NCI-H2107 (cell line): ENCODE measurements around the gene PPT2.
"Not testable (repeated sequence)": the region's sequence is repeated elsewhere in the genome, so short reads cannot be mapped to it uniquely, and the experiment has no call there.

Source experiments
- DNase-seq: peaks from one replicate; lab custom pipeline; 2025; lab: John Stamatoyannopoulos, UW

The PPT2 gene

GRCh38 chr6:32127717-32128592 lies 26.0 kb upstream of the PPT2 start, which contains the start of gene ATF6B:
Gene ATF6B (minus strand): TSS chr6:32128246. CDS start chr6:32128207, 39 bp downstream.
- peak; percentile 80 for DNase-seq

- DNase-seq, result no peak
Measured at GRCh38 chr6:32128751-32129296, 25.1 kb upstream of the PPT2 start.

GRCh38 chr6:32129297-32130088 lies 24.4 kb upstream of the PPT2 start:
- DNase-seq, result no peak

GRCh38 chr6:32131439-32131948 lies 22.4 kb upstream of the PPT2 start:
- DNase-seq, result no peak

- DNase-seq, result no peak
Measured at GRCh38 chr6:32132110-32132509, 21.8 kb upstream of the PPT2 start.

- DNase-seq, result no peak
Measured at GRCh38 chr6:32133786-32134185, 20.2 kb upstream of the PPT2 start.

GRCh38 chr6:32137454-32137853 lies 16.5 kb upstream of the PPT2 start:
- no peak for DNase-seq

- no peak for DNase-seq
Measured at GRCh38 chr6:32139590-32139989, 14.4 kb upstream of the PPT2 start.

- DNase-seq, result no peak
Measured at GRCh38 chr6:32140420-32141046, 13.4 kb upstream of the PPT2 start.

- not testable (repeated sequence) for DNase-seq
Measured at GRCh38 chr6:32144238-32144637, 9.7 kb upstream of the PPT2 start.

GRCh38 chr6:32146287-32146686 lies 7.7 kb upstream of the PPT2 start:
- DNase-seq, result no peak

GRCh38 chr6:32146687-32147086 lies 7.3 kb upstream of the PPT2 start:
- DNase-seq, result no peak

- DNase-seq, result no peak
Measured at GRCh38 chr6:32147401-32148132, 6.4 kb upstream of the PPT2 start.

GRCh38 chr6:32148289-32149091 lies 5.5 kb upstream of the PPT2 start:
- DNase-seq, result no peak

- DNase-seq, result no peak
Measured at GRCh38 chr6:32149092-32149755, 4.7 kb upstream of the PPT2 start.

GRCh38 chr6:32149932-32150870 lies 3.7 kb upstream of the PPT2 start:
- DNase-seq, result no peak

GRCh38 chr6:32151181-32151862 lies 2.6 kb upstream of the PPT2 start:
- DNase-seq, result no peak
